Loucy (cell line): ENCODE results near the gene HS1BP3.

ENCODE experiments used
- EZH2phosphoT487 ChIP-seq: fragments of 200-600 bp; IDR thresholded peaks from 2 replicates; pipeline ENCODE4 v1.6.1; 2018; ENCODE audit warnings: antibody characterized with exemption, mild to moderate bottlenecking, moderate library complexity, borderline replicate concordance
- TF ChIP-seq, protein P1 (sequence below): fragments of 200-600 bp; sonication (generic); conservative IDR thresholded peaks from 2 replicates; pipeline ENCODE4 v1.5.1; 2014; ENCODE audit warnings: mild to moderate bottlenecking, antibody characterized with exemption, low read length

DNA sequence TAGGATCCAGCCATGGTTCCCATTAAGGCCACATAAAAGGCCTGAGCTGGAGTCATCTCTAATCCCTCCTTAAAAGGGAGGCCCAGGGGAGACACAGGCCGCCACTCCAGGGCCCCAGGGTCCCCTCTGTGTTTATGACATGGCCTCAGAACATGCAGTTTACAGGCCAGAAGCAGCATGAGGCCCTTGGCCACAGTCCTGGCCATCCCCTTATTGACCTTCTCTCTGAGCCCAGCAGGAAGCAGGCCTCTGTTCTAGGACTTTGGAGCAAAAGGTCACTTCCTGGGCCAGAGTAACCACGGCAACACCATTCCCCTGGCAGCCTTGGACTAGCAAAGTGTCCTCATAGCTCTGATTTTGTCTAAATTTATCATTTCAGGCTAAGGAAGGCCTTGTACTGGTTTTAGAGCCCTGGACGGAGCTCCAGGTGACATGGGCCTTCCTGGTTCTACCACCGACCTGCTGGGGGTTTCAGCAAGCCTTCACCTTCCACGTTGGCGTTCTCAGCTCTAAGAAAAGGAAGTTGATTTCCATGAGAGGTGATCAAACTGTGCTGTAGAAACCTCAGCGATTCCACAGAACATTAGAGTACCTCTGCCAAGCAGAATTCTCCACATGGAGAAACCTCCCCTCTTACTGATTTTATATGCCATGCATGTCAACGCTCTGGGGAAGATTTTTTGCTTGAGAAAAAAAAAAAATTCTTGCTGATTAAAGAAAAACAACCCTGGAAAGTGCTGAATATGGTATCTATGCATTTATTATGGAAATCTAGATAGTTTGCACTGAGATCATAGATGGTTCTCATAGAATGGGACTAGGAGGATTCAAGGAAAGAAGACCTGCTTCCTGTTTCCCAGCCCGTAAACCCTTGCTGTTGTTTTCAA, 53.7 kb downstream of the HS1BP3 start:
- TF ChIP-seq, protein P1, sequence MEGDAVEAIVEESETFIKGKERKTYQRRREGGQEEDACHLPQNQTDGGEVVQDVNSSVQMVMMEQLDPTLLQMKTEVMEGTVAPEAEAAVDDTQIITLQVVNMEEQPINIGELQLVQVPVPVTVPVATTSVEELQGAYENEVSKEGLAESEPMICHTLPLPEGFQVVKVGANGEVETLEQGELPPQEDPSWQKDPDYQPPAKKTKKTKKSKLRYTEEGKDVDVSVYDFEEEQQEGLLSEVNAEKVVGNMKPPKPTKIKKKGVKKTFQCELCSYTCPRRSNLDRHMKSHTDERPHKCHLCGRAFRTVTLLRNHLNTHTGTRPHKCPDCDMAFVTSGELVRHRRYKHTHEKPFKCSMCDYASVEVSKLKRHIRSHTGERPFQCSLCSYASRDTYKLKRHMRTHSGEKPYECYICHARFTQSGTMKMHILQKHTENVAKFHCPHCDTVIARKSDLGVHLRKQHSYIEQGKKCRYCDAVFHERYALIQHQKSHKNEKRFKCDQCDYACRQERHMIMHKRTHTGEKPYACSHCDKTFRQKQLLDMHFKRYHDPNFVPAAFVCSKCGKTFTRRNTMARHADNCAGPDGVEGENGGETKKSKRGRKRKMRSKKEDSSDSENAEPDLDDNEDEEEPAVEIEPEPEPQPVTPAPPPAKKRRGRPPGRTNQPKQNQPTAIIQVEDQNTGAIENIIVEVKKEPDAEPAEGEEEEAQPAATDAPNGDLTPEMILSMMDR: no peak
- no peak for TF ChIP-seq EZH2phosphoT487
